H1 (cell line): ENCODE measurements around the gene DGKI.

Source experiments
- ASH2L ChIP-seq: fragments of 200-600, 300-600 bp; sonication (generic); IDR thresholded peaks from one replicate; pipeline ENCODE4 v1.7.1; 2017; ENCODE audit warnings: low read length
- CEBPB ChIP-seq: IDR thresholded peaks from 2 replicates; pipeline ENCODE4 v1.6.1; 2012; ENCODE audit warnings: low read depth, low read length
- EP300 ChIP-seq, 2 experiments: IDR thresholded peaks; 1 replicate in 1 of 2; 2 replicates in 1 of 2; pipeline ENCODE4 v1.6.1; 2011 to 2012; ENCODE audit warnings: low read depth in 2 of 2, low read length in 2 of 2, mild to moderate bottlenecking in 2 of 2, borderline replicate concordance in 1 of 2, inconsistent platforms in 1 of 2, moderate library complexity in 1 of 2
- POLR2AphosphoS5 ChIP-seq: IDR thresholded peaks from 2 replicates; pipeline ENCODE4 v1.6.1; 2011; ENCODE audit warnings: low read depth, low read length
- RFX5 ChIP-seq: IDR thresholded peaks from 2 replicates; pipeline ENCODE4 v1.6.1; 2011; ENCODE audit warnings: low read depth, low read length, improper control_type of control experiment, borderline replicate concordance
- SIN3A ChIP-seq, 2 experiments: IDR thresholded peaks in 1 of 2; conservative IDR thresholded peaks in 1 of 2; 2 replicates each; pipeline ENCODE4 v1.6.1; 2011 to 2012; ENCODE audit warnings: low read length in 2 of 2, improper control_type of control experiment in 1 of 2, low read depth in 1 of 2, mild to moderate bottlenecking in 1 of 2
- USF2 ChIP-seq: IDR thresholded peaks from 2 replicates; pipeline ENCODE4 v1.6.1; 2011; ENCODE audit warnings: low read length, improper control_type of control experiment
- TF ChIP-seq, protein P1 (sequence below), 3 experiments: IDR thresholded peaks; 1 replicate in 2 of 3; 2 replicates in 1 of 3; pipeline versions ENCODE4 v1.5.1 to v1.6.1; 2011; ENCODE audit warnings: low read length in 3 of 3, mild to moderate bottlenecking in 3 of 3, inconsistent platforms in 2 of 3, low read depth in 1 of 3, moderate library complexity in 1 of 3; ENCODE audit not compliant: insufficient read depth in 1 of 3; ENCODE audit errors: control extremely low read depth in 1 of 3

- TF ChIP-seq SIN3A (conservative IDR thresholded peaks at IDR 0.05 in 1 of 2, IDR thresholded peaks at IDR 0.05 in 1 of 2; ENCODE audit: low read depth in 1 of 2, low read length in 2 of 2) (no peak), RFX5 (no peak), USF2 (no peak), POLR2AphosphoS5 (no peak), CEBPB (no peak), ASH2L (no peak), EP300 (IDR thresholded peaks at IDR 0.05; ENCODE audit: borderline replicate concordance in 1 of 2, low read depth in 2 of 2, low read length in 2 of 2) (no peak)
- TF ChIP-seq, protein P1, sequence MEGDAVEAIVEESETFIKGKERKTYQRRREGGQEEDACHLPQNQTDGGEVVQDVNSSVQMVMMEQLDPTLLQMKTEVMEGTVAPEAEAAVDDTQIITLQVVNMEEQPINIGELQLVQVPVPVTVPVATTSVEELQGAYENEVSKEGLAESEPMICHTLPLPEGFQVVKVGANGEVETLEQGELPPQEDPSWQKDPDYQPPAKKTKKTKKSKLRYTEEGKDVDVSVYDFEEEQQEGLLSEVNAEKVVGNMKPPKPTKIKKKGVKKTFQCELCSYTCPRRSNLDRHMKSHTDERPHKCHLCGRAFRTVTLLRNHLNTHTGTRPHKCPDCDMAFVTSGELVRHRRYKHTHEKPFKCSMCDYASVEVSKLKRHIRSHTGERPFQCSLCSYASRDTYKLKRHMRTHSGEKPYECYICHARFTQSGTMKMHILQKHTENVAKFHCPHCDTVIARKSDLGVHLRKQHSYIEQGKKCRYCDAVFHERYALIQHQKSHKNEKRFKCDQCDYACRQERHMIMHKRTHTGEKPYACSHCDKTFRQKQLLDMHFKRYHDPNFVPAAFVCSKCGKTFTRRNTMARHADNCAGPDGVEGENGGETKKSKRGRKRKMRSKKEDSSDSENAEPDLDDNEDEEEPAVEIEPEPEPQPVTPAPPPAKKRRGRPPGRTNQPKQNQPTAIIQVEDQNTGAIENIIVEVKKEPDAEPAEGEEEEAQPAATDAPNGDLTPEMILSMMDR (IDR thresholded peaks at IDR 0.05; ENCODE audit: control extremely low read depth in 1 of 3, insufficient read depth in 1 of 3, low read depth in 1 of 3, low read length in 3 of 3), result no peak
These were observed 129.7 kb downstream of the DGKI start for GRCh38 chr7:137717045-137717444.
